ENCODE measurements around the gene VRK3. TPM values are rescaled to one million over a fixed set of nuclear protein-coding genes. Genes with fewer than 3 reads are reported as not detected.

VRK3 gene
- total RNA-seq, 1 donor from 2014 or later, result 27.6 TPM

DNA sequence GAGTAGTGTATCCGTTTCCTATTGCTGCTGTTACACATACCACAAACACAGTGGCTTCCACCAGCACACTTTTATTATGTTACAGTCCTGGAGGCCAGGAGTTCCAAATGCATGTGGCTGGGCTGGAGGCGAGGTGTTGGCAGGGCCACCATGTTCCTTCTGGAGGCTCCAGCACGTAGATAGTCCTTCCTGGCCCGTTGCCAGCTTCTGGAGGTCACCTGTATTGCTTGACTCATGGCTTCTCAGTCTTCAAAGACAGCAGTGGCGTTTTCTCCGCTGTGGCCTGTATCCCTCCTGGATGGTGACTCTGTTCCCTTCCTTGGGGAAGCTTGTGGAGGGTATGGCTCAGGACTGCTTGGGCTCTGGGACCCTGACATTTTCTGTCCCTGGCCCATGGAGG is 15.8 kb upstream of the VRK3 start:
- TF ChIP-seq, protein P1, sequence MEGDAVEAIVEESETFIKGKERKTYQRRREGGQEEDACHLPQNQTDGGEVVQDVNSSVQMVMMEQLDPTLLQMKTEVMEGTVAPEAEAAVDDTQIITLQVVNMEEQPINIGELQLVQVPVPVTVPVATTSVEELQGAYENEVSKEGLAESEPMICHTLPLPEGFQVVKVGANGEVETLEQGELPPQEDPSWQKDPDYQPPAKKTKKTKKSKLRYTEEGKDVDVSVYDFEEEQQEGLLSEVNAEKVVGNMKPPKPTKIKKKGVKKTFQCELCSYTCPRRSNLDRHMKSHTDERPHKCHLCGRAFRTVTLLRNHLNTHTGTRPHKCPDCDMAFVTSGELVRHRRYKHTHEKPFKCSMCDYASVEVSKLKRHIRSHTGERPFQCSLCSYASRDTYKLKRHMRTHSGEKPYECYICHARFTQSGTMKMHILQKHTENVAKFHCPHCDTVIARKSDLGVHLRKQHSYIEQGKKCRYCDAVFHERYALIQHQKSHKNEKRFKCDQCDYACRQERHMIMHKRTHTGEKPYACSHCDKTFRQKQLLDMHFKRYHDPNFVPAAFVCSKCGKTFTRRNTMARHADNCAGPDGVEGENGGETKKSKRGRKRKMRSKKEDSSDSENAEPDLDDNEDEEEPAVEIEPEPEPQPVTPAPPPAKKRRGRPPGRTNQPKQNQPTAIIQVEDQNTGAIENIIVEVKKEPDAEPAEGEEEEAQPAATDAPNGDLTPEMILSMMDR (IDR thresholded peaks at IDR 0.05), result no peak
- Histone ChIP-seq H3K4me1 (no peaks in the 10 kb centered on the region), H3K36me3 (peaks cover 90 to 99% of the 10 kb centered on the region in 2 donors)

DNA sequence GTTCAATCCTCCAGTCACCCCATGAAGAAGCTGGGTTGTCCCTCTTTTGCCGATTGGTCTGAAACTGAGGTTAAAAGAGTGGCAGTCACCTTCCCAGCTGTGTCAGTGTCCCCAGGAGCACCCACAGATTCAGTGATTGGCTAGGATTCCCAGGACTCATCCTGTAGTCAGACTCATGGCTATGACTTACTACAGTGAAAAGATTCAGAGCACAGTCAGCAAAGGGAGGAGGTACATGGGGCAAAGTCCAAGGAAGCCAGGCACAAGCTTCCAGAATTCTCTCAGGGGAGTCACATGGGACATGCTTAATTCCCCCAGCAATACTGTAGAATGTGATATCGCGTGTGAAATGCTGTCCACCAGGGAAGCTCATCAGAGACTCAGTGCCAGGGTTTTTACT is 14.8 kb upstream of the VRK3 start:
- intact Hi-C loops (cut with DNase I), result no loop called here
- Histone ChIP-seq H3K9me3 (peaks cover 16 to 28% of the 10 kb centered on the region in 2 donors), H3K27me3 (no peaks in the 10 kb centered on the region), H3K4me3 (no peak overlapping the region), H3K27ac (no peak overlapping the region), H3K36me3 (peaks cover 82 to 98% of the 10 kb centered on the region in 2 donors), H3K4me1 (no peaks in the 10 kb centered on the region)
- TF ChIP-seq, protein P1 (IDR thresholded peaks at IDR 0.05), result no peak
- DNase-seq (ENCODE audit: low spot score in 2 of 2), result no peak

More for the DNA sequence above, 15.8 kb upstream of the VRK3 start:
- H3K4me3 ChIP-seq, result no peak overlapping the region
- H3K9me3 ChIP-seq, result peaks cover 26 to 38% of the 10 kb centered on the region in 2 donors
- H3K27ac ChIP-seq, result no peak overlapping the region
- intact Hi-C loops (cut with DNase I), result no loop called here
- no peaks in the 10 kb centered on the region for H3K27me3 ChIP-seq
- DNase-seq (ENCODE audit: low spot score in 2 of 2), result no peak

DNA sequence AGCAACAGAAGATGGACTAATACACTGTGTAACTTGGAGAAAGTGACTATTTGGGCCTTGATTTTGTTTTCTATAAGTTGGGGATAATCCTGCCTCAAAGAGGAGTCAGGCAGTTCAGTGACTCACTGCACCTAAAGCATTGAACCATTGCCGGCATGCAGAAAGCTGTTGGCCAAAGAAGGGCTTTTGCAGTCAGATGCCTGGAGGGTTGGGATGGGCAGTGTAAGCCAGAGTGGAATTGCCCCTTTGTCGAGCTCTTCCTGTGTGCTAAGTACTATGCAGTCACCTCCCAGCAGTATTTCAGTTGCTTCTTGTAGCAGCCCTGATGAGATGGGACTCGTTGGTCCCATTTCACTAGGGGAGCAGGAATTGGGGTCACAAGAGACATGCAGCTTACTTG is 11.7 kb upstream of the VRK3 start:
- intact Hi-C loops (cut with DNase I), result no loop called here
- H3K4me1 ChIP-seq, result no peaks in the 10 kb centered on the region
- DNase-seq (ENCODE audit: low spot score in 2 of 2), result no peak
- H3K4me3 ChIP-seq, result no peak overlapping the region
- peaks cover 0 to 4% of the 10 kb centered on the region in 2 donors for H3K9me3 ChIP-seq
- no peak overlapping the region for H3K27ac ChIP-seq
- TF ChIP-seq, protein P1 (IDR thresholded peaks at IDR 0.05), result no peak
- H3K36me3 ChIP-seq, result peaks cover 75 to 97% of the 10 kb centered on the region in 2 donors
- no peaks in the 10 kb centered on the region for H3K27me3 ChIP-seq

DNA sequence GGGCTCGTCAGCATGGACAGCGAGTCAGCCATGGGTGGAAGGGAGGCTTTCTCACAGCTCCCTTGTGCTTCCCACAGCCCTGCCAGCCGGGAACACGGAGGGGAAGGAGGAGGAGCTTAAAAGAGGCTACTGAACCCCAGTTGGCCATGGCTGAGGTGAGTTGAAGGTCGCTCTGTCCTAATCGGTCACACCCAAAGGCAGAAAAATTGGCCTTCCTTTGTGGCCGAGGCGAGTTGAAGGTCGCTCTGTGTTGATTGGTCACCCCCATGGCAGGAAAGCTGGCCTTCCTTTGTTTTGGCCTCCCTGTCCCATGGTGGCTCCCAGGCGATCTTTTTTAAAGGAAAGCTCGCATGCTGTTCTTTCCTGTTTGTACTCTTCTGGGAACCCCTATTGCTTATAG is 5.8 kb upstream of the VRK3 start:
- Histone ChIP-seq H3K27ac (no peak overlapping the region), H3K27me3 (no peaks in the 10 kb centered on the region), H3K4me1 (peaks cover 7 to 8% of the 10 kb centered on the region in 2 donors), H3K9me3 (no peaks in the 10 kb centered on the region), H3K36me3 (peaks cover 32 to 61% of the 10 kb centered on the region in 2 donors), H3K4me3 (no peak overlapping the region)
- intact Hi-C loops (cut with DNase I), result no loop called here
- TF ChIP-seq, protein P1 (IDR thresholded peaks at IDR 0.05), result no peak
- DNase-seq (ENCODE audit: low spot score in 2 of 2), result no peak

DNA sequence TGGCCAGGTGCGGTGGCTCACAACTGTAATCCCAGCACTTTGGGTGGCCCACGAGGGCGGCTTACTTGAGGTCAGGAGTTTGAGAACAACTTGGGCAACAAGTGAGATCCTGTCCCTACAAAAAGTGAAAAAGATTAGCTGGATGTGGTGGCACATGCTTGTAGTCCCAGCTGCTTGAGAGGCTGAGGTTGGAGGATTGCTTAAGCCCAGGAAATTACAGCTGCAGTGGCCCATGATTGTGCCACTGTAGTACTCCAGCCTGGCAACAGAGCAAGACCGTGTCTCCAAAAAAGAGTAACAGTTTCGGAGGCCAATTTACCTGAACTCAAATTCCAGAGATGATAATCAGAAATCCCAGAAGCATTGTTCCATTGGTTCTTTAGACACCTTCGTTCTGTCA is 5.1 kb upstream of the VRK3 start:
- DNase-seq (ENCODE audit: low spot score in 2 of 2), result no peak
- peaks cover 32 to 54% of the 10 kb centered on the region in 2 donors for H3K36me3 ChIP-seq
- no peaks in the 10 kb centered on the region for H3K9me3 ChIP-seq
- H3K27me3 ChIP-seq, result no peaks in the 10 kb centered on the region
- intact Hi-C loops (cut with DNase I), result no loop called here
- TF ChIP-seq, protein P1 (IDR thresholded peaks at IDR 0.05), result no peak
- H3K4me1 ChIP-seq, result peaks cover 7 to 8% of the 10 kb centered on the region in 2 donors
- no peak overlapping the region for H3K27ac ChIP-seq
- no peak overlapping the region for H3K4me3 ChIP-seq

DNA sequence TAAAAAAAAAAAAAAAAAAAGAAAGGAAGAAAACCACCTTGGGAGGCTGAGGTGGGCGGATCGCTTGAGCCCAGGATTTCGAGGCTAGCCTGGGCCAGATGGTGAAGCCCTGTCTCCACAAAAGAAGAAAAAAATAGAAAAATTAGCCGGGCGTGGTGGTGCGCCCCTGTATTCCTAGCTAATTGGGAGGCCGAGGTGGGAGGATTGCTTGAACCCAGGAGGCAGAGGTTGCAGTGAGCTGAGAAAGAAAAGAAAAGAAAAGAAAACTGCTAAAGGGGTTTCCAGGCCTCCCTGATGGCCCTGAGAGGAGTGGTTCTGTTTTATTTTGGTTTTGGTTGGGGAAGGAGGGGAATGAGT is 1.4 kb upstream of the VRK3 start:
- H3K4me3 ChIP-seq, result peak overlapping the region; percentile 79 to 80
- H3K36me3 ChIP-seq, result peaks cover 5 to 19% of the 10 kb centered on the region in 2 donors
- H3K9me3 ChIP-seq, result no peaks in the 10 kb centered on the region
- no peaks in the 10 kb centered on the region for H3K27me3 ChIP-seq
- peaks cover 15 to 22% of the 10 kb centered on the region in 2 donors for H3K4me1 ChIP-seq
- intact Hi-C loops (cut with DNase I), result loop anchor here (5.0 to 10.0 kb wide), 3 partner anchors 39 to 778 kb away; partner anchors contain the start of genes ASPDH and JOSD2
- TF ChIP-seq, protein P1 (IDR thresholded peaks at IDR 0.05), result no peak
- H3K27ac ChIP-seq, result no peak overlapping the region
- no peak for DNase-seq (ENCODE audit: low spot score in 2 of 2)
